Esophagus squamous epithelium (tissue), 5 donors: ENCODE data around the gene TXNL1. TPM values are rescaled to one million over a fixed set of nuclear protein-coding genes. Genes with fewer than 3 reads are reported as not detected.

Experiments
- DNase-seq: peaks from one replicate; lab custom pipeline; 2025; lab: John Stamatoyannopoulos, UW
- H3K27ac ChIP-seq, 4 donors: fragments of 200-600 bp; sonication (generic); one replicate each; pipeline ENCODE4 v1.5.1; 2016 to 2019; ENCODE audit warnings: mild to moderate bottlenecking in 1 of 4
- H3K27me3 ChIP-seq, 4 donors: fragments of 200-600 bp; sonication (generic); 1 replicate in 3 of 4; 2 replicates in 1 of 4; pipeline versions ENCODE4 v1.5.1 to v1.6.0; 2017 to 2021; ENCODE audit warnings: antibody characterized with exemption in 1 of 4
- H3K36me3 ChIP-seq, 3 donors: fragments of 200-600 bp; sonication (generic); one replicate each; pipeline ENCODE4 v1.5.1; 2016 to 2019
- H3K4me1 ChIP-seq, 3 donors: fragments of 200-600 bp; sonication (generic); one replicate each; pipeline ENCODE4 v1.5.1; 2017 to 2019
- H3K4me3 ChIP-seq, 4 donors: fragments of 200-600 bp; sonication (generic); 1 replicate in 3 of 4; 2 replicates in 1 of 4; pipeline ENCODE4 v1.5.1; 2016 to 2019; ENCODE audit warnings: mild to moderate bottlenecking in 2 of 4, moderate library complexity in 1 of 4
- H3K9me3 ChIP-seq, 3 donors: fragments of 200-600 bp; sonication (generic); one replicate each; pipeline ENCODE4 v1.5.1; 2016 to 2019
- POLR2A ChIP-seq, 4 donors: fragments of 450-650 bp; IDR thresholded peaks; one replicate each; pipeline ENCODE4 v1.6.1; 2017; ENCODE audit warnings: antibody characterized with exemption in 4 of 4, mild to moderate bottlenecking in 4 of 4, moderate library complexity in 3 of 4
- WGBS, 2 donors: methylation state at CpG; one replicate each; pipeline ENCODE4 v1.1.5; 2018; 5-methylcytosine and 5-hydroxymethylcytosine counted together
- intact Hi-C: fragments of 100-400 bp; cut with DNase I; formaldehyde crosslinking; loops from one replicate; pipeline ENCODE4 v1.15.0; 2022
- total RNA-seq, 4 donors: library from RNA; depleted of rRNA; stranded (reverse); fragments of >200 nt; gene quantifications; one replicate each; pipeline ENCODE4 v1.1.0, GENCODE V29; 2016
- TF ChIP-seq, protein P1 (sequence below), 6 experiments: fragments of 450-650 bp in 4 of 6; fragments of 200-600 bp in 2 of 6; sonication (generic) in 2 of 6; IDR thresholded peaks; one replicate each; pipeline ENCODE4 v1.5.1; 2016 to 2019; ENCODE audit warnings: antibody characterized with exemption in 6 of 6, mild to moderate bottlenecking in 4 of 6, moderate library complexity in 4 of 6
- donor health status: DM: yes; HTN: yes; CAD: no.

Gene TXNL1
- total RNA-seq, 4 donors from 2014 or later: 41.2 to 78.5 (median 53.4) TPM

DNA sequence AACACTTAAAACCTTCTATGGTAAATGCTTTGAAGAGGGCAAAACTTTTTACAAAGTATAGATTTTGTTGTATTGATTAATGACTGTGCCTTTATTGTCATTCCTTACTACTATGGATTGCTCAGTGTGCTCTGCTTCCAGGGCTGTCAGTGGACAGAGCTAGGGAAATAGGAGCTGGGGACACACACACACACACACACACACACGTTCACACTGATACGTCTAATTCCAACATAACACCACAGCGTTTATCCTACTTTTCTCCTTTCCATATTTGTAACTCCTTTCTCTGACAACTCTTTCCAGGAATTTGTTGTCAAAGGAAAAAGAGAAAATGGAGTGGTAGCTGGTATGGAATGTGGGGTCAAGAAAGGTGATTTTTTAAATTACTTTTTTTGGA, 34.6 kb upstream of the TXNL1 start:
- no peak overlapping the region for H3K4me3 ChIP-seq
- TF ChIP-seq, protein P1, sequence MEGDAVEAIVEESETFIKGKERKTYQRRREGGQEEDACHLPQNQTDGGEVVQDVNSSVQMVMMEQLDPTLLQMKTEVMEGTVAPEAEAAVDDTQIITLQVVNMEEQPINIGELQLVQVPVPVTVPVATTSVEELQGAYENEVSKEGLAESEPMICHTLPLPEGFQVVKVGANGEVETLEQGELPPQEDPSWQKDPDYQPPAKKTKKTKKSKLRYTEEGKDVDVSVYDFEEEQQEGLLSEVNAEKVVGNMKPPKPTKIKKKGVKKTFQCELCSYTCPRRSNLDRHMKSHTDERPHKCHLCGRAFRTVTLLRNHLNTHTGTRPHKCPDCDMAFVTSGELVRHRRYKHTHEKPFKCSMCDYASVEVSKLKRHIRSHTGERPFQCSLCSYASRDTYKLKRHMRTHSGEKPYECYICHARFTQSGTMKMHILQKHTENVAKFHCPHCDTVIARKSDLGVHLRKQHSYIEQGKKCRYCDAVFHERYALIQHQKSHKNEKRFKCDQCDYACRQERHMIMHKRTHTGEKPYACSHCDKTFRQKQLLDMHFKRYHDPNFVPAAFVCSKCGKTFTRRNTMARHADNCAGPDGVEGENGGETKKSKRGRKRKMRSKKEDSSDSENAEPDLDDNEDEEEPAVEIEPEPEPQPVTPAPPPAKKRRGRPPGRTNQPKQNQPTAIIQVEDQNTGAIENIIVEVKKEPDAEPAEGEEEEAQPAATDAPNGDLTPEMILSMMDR (IDR thresholded peaks at IDR 0.05): no peak
- no peak for TF ChIP-seq POLR2A (IDR thresholded peaks at IDR 0.05)
- peaks cover 0 to 7% (median 0%) of the 10 kb centered on the region in 3 donors for H3K36me3 ChIP-seq
- no peak overlapping the region for H3K27ac ChIP-seq
- intact Hi-C loops: no loop called here
- WGBS, 2 donors: 64 to 78% methylated on average over 3 of the region's 3 CpGs
- H3K9me3 ChIP-seq: no peaks in the 10 kb centered on the region
- no peaks in the 10 kb centered on the region for H3K27me3 ChIP-seq
- H3K4me1 ChIP-seq: no peaks in the 10 kb centered on the region
- no peak for DNase-seq

DNA sequence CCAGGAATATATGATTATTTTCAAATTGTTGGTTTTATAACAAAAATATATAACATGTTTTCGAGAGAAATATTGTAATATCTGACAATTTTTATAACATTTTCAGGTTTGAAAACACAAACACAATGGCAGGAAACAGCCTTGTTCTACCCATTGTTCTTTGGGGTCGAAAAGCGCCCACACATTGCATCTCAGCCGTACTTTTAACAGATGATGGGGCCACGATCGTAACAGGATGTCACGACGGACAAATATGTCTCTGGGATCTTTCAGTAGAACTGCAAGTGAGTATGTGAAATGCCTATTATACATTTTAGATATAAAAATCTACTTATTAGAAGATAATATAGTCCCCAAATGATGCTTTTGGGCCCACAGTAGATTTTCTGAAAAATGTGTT, 34.0 kb upstream of the TXNL1 start:
- WGBS, 2 donors: 71 to 77% methylated on average over 8 of the region's 8 CpGs
- no peak overlapping the region for H3K27ac ChIP-seq
- TF ChIP-seq POLR2A (IDR thresholded peaks at IDR 0.05): no peak
- no peaks in the 10 kb centered on the region for H3K4me1 ChIP-seq
- no peaks in the 10 kb centered on the region for H3K27me3 ChIP-seq
- H3K36me3 ChIP-seq: peaks cover 0 to 7% (median 0%) of the 10 kb centered on the region in 3 donors
- intact Hi-C loops: no loop called here
- H3K4me3 ChIP-seq: no peak overlapping the region
- H3K9me3 ChIP-seq: no peaks in the 10 kb centered on the region
- no peak for DNase-seq

DNA sequence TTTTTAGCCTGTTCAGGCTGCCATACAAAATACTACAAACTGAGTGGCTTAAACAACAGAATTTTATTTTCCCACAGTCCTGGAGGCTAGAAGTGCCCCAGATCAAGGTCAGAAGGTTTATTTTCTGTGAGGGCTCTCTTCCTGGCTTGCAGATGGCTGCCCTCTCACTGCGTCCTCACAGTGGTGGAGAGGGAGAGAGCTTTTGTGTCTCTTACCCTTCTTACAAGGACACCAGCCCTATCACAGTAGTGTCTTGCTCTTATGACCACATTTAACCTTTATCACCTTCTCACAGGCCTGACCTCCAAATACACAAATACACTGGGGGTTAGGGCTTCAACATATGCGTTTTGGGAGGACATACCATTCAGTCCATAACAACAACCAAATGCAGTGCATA, 24.5 kb upstream of the TXNL1 start:
- Histone ChIP-seq H3K4me1 (no peaks in the 10 kb centered on the region), H3K36me3 (no peaks in the 10 kb centered on the region), H3K27me3 (no peaks in the 10 kb centered on the region), H3K4me3 (no peak overlapping the region), H3K27ac (no peak overlapping the region), H3K9me3 (no peaks in the 10 kb centered on the region)
- intact Hi-C loops: no loop called here
- WGBS, 2 donors: 87 to 97% methylated on average over 2 of the region's 2 CpGs
- TF ChIP-seq POLR2A (IDR thresholded peaks at IDR 0.05): no peak
- TF ChIP-seq, protein P1 (IDR thresholded peaks at IDR 0.05): no peak
- no peak for DNase-seq

DNA sequence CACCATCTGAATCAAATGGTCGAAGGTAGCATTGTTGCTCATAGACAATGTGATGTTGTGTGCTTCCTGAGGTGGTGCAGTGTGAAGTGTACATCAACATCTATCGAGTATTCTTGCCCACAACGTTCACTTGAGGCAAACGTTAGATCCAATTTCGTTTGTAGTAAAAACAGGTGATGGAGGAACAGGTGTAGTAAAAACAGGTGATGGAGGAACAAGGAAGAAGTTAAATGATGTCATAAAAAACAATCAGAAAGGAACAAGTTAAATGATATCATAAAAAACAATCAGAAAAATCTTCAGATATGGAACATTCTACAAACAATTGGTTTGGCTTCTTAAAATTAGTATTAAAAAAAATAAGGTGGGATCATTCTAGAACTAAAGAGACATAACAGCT, 24.1 kb upstream of the TXNL1 start:
- 75 to 83% methylated on average over 5 of the region's 5 CpGs for WGBS, 2 donors
- intact Hi-C loops: no loop called here

DNA sequence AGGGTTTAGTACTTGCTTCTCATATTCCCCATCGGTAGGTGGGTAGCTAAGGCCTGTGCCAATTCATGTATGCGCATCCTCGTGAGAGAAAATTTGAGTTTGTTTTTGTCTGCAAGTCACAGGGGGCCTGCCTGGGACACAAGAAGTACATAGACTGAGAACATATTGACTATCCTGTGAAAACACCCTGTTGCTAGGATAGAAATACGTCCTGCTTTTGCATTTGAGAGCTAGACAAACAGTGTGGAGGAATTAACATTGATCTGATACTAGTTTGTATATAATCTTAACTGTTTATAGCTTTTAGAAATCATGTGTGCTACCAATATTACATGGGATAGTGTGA, 23.6 kb upstream of the TXNL1 start:
- Histone ChIP-seq H3K4me3 (no peak overlapping the region), H3K9me3 (no peaks in the 10 kb centered on the region), H3K4me1 (no peaks in the 10 kb centered on the region), H3K36me3 (no peaks in the 10 kb centered on the region), H3K27me3 (no peaks in the 10 kb centered on the region), H3K27ac (no peak overlapping the region)
- WGBS, 2 donors: 57% methylated on average over 3 of the region's 4 CpGs
- no peak for DNase-seq
- TF ChIP-seq POLR2A (IDR thresholded peaks at IDR 0.05): no peak
- TF ChIP-seq, protein P1 (IDR thresholded peaks at IDR 0.05): no peak
- intact Hi-C loops: no loop called here

More for the DNA sequence above, 24.1 kb upstream of the TXNL1 start:
- no peak overlapping the region for H3K27ac ChIP-seq
- no peak for TF ChIP-seq POLR2A (IDR thresholded peaks at IDR 0.05)
- TF ChIP-seq, protein P1 (IDR thresholded peaks at IDR 0.05): no peak
- DNase-seq: no peak
- H3K4me1 ChIP-seq: no peaks in the 10 kb centered on the region
- no peak overlapping the region for H3K4me3 ChIP-seq
- no peaks in the 10 kb centered on the region for H3K36me3 ChIP-seq
- H3K9me3 ChIP-seq: no peaks in the 10 kb centered on the region
- H3K27me3 ChIP-seq: no peaks in the 10 kb centered on the region
